ENCODE data around the gene TNFSF15.

The TNFSF15 gene

DNA sequence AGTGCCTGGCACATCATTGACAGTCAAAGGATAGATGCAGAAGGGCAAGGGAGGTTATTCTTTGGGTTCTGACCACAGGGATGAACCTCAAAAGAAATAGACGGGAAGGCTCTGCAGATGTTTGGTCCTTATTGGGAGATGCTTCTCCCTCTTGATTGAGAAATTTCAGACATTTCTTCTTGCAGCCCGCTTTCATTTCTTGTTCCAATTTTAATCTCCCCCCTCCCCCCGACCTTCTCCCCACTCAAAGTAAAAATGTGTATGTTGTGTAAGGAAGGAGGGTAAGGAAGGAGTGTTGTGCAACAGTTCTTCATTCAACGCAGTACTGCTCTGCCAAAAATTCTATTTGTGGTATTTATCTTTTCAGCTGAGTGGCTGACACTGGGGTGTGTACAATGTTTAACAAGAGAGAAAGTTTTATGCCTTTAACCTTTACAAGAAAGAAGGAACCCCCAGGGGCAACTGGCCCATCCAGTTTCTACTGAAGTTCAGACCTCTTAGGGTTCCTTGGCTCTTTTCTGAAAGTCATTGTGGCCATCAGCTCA, 46.3 kb upstream of the TNFSF15 start:
- no peak for TF ChIP-seq ZNF8 (CRISPR knock-in tag; IDR thresholded peaks at IDR 0.05)
- ATAC-seq: no peak

DNA sequence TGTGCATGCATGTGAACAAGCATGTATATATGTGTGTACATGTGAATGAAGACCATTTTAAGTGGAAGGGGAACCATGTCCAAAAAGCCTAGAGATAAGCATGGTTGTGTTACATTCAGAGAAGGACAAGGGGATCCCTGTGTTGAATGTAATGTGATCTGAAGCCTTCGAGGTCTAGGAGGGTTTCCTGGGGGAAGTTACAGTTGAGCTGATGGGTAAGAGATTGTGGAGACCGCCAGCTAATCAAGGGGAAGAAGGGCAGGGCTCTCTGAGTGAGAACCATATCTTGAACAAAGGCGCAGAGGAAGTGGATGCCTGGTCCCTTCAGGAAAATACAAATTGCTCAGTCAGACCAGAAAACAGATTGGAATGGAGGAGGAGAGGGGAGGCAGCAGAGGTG, 45.5 kb upstream of the TNFSF15 start:
- no peak for ATAC-seq
- TF ChIP-seq ESRRG (CRISPR knock-in tag; IDR thresholded peaks at IDR 0.05) (no peak), ZNF8 (CRISPR knock-in tag; IDR thresholded peaks at IDR 0.05) (no peak), CSDC2 (CRISPR knock-in tag; IDR thresholded peaks at IDR 0.05) (no peak), TOX (CRISPR knock-in tag; IDR thresholded peaks at IDR 0.05; ENCODE audit: borderline replicate concordance) (no peak), ISL1 (CRISPR knock-in tag; IDR thresholded peaks at IDR 0.05) (no peak), ZNF565 (CRISPR knock-in tag; conservative IDR thresholded peaks at IDR 0.05; ENCODE audit: low read depth) (no peak)
- TF ChIP-seq, protein P1, sequence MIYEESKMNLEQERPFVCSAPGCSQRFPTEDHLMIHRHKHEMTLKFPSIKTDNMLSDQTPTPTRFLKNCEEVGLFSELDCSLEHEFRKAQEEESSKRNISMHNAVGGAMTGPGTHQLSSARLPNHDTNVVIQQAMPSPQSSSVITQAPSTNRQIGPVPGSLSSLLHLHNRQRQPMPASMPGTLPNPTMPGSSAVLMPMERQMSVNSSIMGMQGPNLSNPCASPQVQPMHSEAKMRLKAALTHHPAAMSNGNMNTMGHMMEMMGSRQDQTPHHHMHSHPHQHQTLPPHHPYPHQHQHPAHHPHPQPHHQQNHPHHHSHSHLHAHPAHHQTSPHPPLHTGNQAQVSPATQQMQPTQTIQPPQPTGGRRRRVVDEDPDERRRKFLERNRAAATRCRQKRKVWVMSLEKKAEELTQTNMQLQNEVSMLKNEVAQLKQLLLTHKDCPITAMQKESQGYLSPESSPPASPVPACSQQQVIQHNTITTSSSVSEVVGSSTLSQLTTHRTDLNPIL (CRISPR knock-in tag; IDR thresholded peaks at IDR 0.05; ENCODE audit: low read depth): no peak

DNA sequence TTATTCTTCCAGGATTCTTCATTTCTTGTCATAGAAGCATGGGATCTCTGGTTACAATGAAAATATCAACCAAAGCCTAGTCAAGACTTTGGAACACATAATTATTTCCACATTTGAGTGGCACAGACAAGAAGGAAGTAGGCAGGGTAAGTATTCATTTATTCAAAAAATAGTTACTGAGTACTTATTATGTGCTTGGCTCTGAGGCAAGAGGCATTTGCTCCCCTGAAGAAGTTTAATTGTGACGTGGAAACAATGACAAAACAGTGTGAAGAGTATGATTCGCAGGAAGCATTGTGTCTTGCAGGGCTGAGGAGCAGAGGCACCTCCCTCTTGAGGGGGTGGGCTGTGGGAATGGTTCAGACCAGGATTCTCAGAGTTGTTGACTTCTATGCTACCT, 45.0 kb upstream of the TNFSF15 start:
- TF ChIP-seq BACH2 (CRISPR knock-in tag; IDR thresholded peaks at IDR 0.05; ENCODE audit: borderline replicate concordance): no peak
- no peak for TF ChIP-seq ZNF70 (CRISPR knock-in tag; IDR thresholded peaks at IDR 0.05)
- no peak for TF ChIP-seq PPARA (CRISPR knock-in tag; IDR thresholded peaks at IDR 0.05; ENCODE audit: borderline replicate concordance)
- TF ChIP-seq, protein P1 (CRISPR knock-in tag; IDR thresholded peaks at IDR 0.05; ENCODE audit: low read depth): no peak
- TF ChIP-seq SNAI2 (CRISPR knock-in tag; IDR thresholded peaks at IDR 0.05): no peak
- no peak for TF ChIP-seq CSDC2 (CRISPR knock-in tag; IDR thresholded peaks at IDR 0.05)
- TF ChIP-seq, protein P2, sequence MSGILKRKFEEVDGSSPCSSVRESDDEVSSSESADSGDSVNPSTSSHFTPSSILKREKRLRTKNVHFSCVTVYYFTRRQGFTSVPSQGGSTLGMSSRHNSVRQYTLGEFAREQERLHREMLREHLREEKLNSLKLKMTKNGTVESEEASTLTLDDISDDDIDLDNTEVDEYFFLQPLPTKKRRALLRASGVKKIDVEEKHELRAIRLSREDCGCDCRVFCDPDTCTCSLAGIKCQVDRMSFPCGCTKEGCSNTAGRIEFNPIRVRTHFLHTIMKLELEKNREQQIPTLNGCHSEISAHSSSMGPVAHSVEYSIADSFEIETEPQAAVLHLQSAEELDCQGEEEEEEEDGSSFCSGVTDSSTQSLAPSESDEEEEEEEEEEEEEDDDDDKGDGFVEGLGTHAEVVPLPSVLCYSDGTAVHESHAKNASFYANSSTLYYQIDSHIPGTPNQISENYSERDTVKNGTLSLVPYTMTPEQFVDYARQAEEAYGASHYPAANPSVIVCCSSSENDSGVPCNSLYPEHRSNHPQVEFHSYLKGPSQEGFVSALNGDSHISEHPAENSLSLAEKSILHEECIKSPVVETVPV (CRISPR knock-in tag; IDR thresholded peaks at IDR 0.05): no peak
- no peak for TF ChIP-seq TCF4 (CRISPR knock-in tag; IDR thresholded peaks at IDR 0.05; ENCODE audit: borderline replicate concordance)
- TF ChIP-seq, protein P3, sequence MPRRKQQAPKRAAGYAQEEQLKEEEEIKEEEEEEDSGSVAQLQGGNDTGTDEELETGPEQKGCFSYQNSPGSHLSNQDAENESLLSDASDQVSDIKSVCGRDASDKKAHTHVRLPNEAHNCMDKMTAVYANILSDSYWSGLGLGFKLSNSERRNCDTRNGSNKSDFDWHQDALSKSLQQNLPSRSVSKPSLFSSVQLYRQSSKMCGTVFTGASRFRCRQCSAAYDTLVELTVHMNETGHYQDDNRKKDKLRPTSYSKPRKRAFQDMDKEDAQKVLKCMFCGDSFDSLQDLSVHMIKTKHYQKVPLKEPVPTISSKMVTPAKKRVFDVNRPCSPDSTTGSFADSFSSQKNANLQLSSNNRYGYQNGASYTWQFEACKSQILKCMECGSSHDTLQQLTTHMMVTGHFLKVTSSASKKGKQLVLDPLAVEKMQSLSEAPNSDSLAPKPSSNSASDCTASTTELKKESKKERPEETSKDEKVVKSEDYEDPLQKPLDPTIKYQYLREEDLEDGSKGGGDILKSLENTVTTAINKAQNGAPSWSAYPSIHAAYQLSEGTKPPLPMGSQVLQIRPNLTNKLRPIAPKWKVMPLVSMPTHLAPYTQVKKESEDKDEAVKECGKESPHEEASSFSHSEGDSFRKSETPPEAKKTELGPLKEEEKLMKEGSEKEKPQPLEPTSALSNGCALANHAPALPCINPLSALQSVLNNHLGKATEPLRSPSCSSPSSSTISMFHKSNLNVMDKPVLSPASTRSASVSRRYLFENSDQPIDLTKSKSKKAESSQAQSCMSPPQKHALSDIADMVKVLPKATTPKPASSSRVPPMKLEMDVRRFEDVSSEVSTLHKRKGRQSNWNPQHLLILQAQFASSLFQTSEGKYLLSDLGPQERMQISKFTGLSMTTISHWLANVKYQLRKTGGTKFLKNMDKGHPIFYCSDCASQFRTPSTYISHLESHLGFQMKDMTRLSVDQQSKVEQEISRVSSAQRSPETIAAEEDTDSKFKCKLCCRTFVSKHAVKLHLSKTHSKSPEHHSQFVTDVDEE (CRISPR knock-in tag; IDR thresholded peaks at IDR 0.05): no peak
- TF ChIP-seq TOX (CRISPR knock-in tag; IDR thresholded peaks at IDR 0.05; ENCODE audit: borderline replicate concordance): no peak
- no peak for TF ChIP-seq ESRRG (CRISPR knock-in tag; IDR thresholded peaks at IDR 0.05)
- TF ChIP-seq ISL1 (CRISPR knock-in tag; IDR thresholded peaks at IDR 0.05): no peak
- TF ChIP-seq, protein P4, sequence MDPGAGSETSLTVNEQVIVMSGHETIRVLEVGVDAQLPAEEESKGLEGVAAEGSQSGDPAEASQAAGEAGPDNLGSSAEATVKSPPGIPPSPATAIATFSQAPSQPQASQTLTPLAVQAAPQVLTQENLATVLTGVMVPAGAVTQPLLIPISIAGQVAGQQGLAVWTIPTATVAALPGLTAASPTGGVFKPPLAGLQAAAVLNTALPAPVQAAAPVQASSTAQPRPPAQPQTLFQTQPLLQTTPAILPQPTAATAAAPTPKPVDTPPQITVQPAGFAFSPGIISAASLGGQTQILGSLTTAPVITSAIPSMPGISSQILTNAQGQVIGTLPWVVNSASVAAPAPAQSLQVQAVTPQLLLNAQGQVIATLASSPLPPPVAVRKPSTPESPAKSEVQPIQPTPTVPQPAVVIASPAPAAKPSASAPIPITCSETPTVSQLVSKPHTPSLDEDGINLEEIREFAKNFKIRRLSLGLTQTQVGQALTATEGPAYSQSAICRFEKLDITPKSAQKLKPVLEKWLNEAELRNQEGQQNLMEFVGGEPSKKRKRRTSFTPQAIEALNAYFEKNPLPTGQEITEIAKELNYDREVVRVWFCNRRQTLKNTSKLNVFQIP (CRISPR knock-in tag; IDR thresholded peaks at IDR 0.05; ENCODE audit: borderline replicate concordance, low read depth): no peak
- peak; percentile 62 for ATAC-seq

DNA sequence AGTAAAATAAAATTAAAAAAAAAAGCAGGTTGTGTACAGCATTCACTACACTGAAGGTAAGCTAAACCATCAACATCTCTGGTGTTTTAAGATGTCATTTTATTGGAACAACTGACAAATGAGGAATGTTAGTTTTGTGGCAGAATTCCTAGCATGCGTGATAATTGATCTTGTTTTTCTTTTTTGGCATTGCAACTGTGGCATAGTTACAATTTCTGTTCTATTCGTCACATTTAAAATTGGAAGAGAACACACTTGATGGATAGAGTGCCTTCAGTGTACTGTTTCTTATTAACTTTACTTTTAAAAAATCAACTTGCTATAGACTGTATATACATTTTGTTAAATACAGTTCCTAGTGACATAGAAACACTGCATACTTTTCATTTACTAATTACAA, 43.6 kb upstream of the TNFSF15 start:
- peak; percentile 61 for ATAC-seq
- TF ChIP-seq OSR1 (CRISPR knock-in tag; IDR thresholded peaks at IDR 0.05) (no peak), ZNF70 (CRISPR knock-in tag; IDR thresholded peaks at IDR 0.05) (no peak), ISL1 (CRISPR knock-in tag; IDR thresholded peaks at IDR 0.05) (no peak), CSDC2 (CRISPR knock-in tag; IDR thresholded peaks at IDR 0.05) (no peak), GLIS3 (CRISPR knock-in tag; IDR thresholded peaks at IDR 0.05) (no peak), SNAI2 (CRISPR knock-in tag; IDR thresholded peaks at IDR 0.05) (no peak), ZC3H10 (CRISPR knock-in tag; IDR thresholded peaks at IDR 0.05) (no peak), ESRRG (CRISPR knock-in tag; IDR thresholded peaks at IDR 0.05) (no peak), ZFP30 (CRISPR knock-in tag; IDR thresholded peaks at IDR 0.05) (no peak), RARB (CRISPR knock-in tag; IDR thresholded peaks at IDR 0.05) (no peak), TCF4 (CRISPR knock-in tag; IDR thresholded peaks at IDR 0.05; ENCODE audit: borderline replicate concordance) (no peak)
- TF ChIP-seq, protein P2 (CRISPR knock-in tag; IDR thresholded peaks at IDR 0.05): no peak
- TF ChIP-seq, protein P3 (CRISPR knock-in tag; IDR thresholded peaks at IDR 0.05): no peak
- TF ChIP-seq, protein P4 (CRISPR knock-in tag; IDR thresholded peaks at IDR 0.05; ENCODE audit: borderline replicate concordance, low read depth): no peak

Data from SK-N-SH treated with all-trans-retinoic acid at 6 μM for 48 hours (cell line).